SK-N-SH treated with all-trans-retinoic acid at 6 μM for 48 hours (cell line): Measurements from ENCODE around the gene GMNC.

Experiments used
- CREB5 ChIP-seq: fragments of 250-450 bp; sonication (Bioruptor Pico); IDR thresholded peaks from 2 replicates; pipeline ENCODE4 v1.5.1; 2020; ENCODE audit warnings: low read depth, mild to moderate bottlenecking, moderate library complexity
- CSDC2 ChIP-seq: fragments of 250-450 bp; sonication (Bioruptor Pico); IDR thresholded peaks from 2 replicates; pipeline ENCODE4 v1.5.0; 2020; ENCODE audit warnings: mild to moderate bottlenecking, moderate library complexity
- ESRRG ChIP-seq: fragments of 250-450 bp; sonication (Bioruptor Pico); IDR thresholded peaks from 2 replicates; pipeline ENCODE4 v1.6.1; 2021; ENCODE audit warnings: mild to moderate bottlenecking
- ISL1 ChIP-seq: fragments of 250-450 bp; sonication (Bioruptor Pico); IDR thresholded peaks from 2 replicates; pipeline ENCODE4 v2.1.2; 2022; ENCODE audit warnings: mild to moderate bottlenecking, moderate library complexity
- PPARA ChIP-seq: fragments of 250-450 bp; sonication (Bioruptor Pico); IDR thresholded peaks from 2 replicates; pipeline ENCODE4 v1.5.0; 2020; ENCODE audit warnings: mild to moderate bottlenecking, borderline replicate concordance
- TOX ChIP-seq: fragments of 250-450 bp; sonication (Bioruptor Pico); IDR thresholded peaks from 2 replicates; pipeline ENCODE4 v1.8.0; 2021; ENCODE audit warnings: mild to moderate bottlenecking, moderate library complexity, borderline replicate concordance
- ZC3H10 ChIP-seq: fragments of 250-450 bp; sonication (Bioruptor Pico); IDR thresholded peaks from 2 replicates; pipeline ENCODE4 v1.5.1; 2021; ENCODE audit warnings: mild to moderate bottlenecking, moderate library complexity
- ZFP3 ChIP-seq: fragments of 250-450 bp; sonication (Bioruptor Pico); IDR thresholded peaks from 2 replicates; pipeline ENCODE4 v1.5.0; 2020; ENCODE audit warnings: mild to moderate bottlenecking, moderate library complexity
- ZFP30 ChIP-seq: fragments of 450-650 bp; formaldehyde crosslinking; IDR thresholded peaks from 2 replicates; pipeline ENCODE4 v1.5.0; 2022; ENCODE audit warnings: mild to moderate bottlenecking, moderate library complexity
- ZNF70 ChIP-seq: fragments of 450-650 bp; formaldehyde crosslinking; IDR thresholded peaks from 2 replicates; pipeline ENCODE4 v1.5.0; 2020; ENCODE audit warnings: mild to moderate bottlenecking, moderate library complexity
- TF ChIP-seq, protein P1 (sequence below): fragments of 250-450 bp; sonication (Bioruptor Pico); IDR thresholded peaks from 2 replicates; pipeline ENCODE4 v1.8.0; 2020; ENCODE audit warnings: mild to moderate bottlenecking, moderate library complexity, borderline replicate concordance

DNA sequence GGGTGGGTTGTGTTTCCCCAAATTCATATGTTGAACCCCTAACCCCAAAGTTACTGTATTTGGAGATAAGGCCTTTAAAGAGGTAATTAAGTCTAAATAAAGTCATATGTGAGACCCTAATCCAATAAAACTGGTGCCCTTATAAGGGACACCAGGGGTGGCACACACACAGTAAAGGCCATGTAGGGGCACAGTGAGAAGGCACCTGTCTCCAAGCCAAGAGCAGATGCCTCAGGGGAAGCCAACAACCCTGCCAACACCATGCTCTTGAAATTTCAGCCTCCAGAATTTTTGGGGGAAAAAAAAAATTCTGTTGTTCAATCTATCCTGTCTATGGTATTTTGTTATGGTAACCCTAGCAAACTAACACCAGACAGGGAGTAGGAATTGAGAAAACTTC is 1.5 kb upstream of the GMNC start:
- TF ChIP-seq, protein P1, sequence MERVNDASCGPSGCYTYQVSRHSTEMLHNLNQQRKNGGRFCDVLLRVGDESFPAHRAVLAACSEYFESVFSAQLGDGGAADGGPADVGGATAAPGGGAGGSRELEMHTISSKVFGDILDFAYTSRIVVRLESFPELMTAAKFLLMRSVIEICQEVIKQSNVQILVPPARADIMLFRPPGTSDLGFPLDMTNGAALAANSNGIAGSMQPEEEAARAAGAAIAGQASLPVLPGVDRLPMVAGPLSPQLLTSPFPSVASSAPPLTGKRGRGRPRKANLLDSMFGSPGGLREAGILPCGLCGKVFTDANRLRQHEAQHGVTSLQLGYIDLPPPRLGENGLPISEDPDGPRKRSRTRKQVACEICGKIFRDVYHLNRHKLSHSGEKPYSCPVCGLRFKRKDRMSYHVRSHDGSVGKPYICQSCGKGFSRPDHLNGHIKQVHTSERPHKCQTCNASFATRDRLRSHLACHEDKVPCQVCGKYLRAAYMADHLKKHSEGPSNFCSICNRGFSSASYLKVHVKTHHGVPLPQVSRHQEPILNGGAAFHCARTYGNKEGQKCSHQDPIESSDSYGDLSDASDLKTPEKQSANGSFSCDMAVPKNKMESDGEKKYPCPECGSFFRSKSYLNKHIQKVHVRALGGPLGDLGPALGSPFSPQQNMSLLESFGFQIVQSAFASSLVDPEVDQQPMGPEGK (CRISPR knock-in tag): no peak
- no peak for TF ChIP-seq ZFP3
- no peak for TF ChIP-seq PPARA (CRISPR knock-in tag)
- no peak for TF ChIP-seq TOX (CRISPR knock-in tag)
- TF ChIP-seq ZFP30 (CRISPR knock-in tag): no peak
- TF ChIP-seq ESRRG (CRISPR knock-in tag): no peak
- no peak for TF ChIP-seq ZC3H10 (CRISPR knock-in tag)
- TF ChIP-seq CSDC2: no peak
- no peak for TF ChIP-seq ZNF70 (CRISPR knock-in tag)
- TF ChIP-seq ISL1 (CRISPR knock-in tag): no peak
- no peak for TF ChIP-seq CREB5 (CRISPR knock-in tag)
